GM19099 (cell line): ENCODE measurements around the gene STX2.

Source experiments
- POLR2A ChIP-seq: IDR thresholded peaks from 3 replicates; pipeline ENCODE4 v1.6.1; 2011; ENCODE audit warnings: low read depth; ENCODE audit not compliant: insufficient read length; ENCODE audit errors: extremely low read depth

The STX2 gene

GRCh38 chr12:130871286-130872178 lies 32.5 kb upstream of the STX2 start, which contains the start of gene RAN:
RAN (plus strand) TSS chr12:130872066; CDS start chr12:130872594, 528 bp downstream.
- TF ChIP-seq POLR2A = peak; percentile 90

GRCh38 chr12:130870442-130871285 lies 31.6 kb upstream of the STX2 start:
- TF ChIP-seq POLR2A = no peak

GRCh38 chr12:130868412-130868811 lies 29.4 kb upstream of the STX2 start:
- TF ChIP-seq POLR2A = no peak

GRCh38 chr12:130863298-130863697 lies 24.2 kb upstream of the STX2 start:
- no peak for TF ChIP-seq POLR2A

GRCh38 chr12:130862161-130862560 lies 23.1 kb upstream of the STX2 start:
- TF ChIP-seq POLR2A = no peak

GRCh38 chr12:130860311-130860710 lies 21.3 kb upstream of the STX2 start:
- TF ChIP-seq POLR2A = no peak

GRCh38 chr12:130859161-130859560 lies 20.1 kb upstream of the STX2 start:
- TF ChIP-seq POLR2A = no peak

- TF ChIP-seq POLR2A = no peak
Observed at GRCh38 chr12:130858084-130858483, 19.0 kb upstream of the STX2 start.

GRCh38 chr12:130856088-130856487 lies 17.0 kb upstream of the STX2 start:
- no peak for TF ChIP-seq POLR2A

GRCh38 chr12:130850418-130851021 lies 11.5 kb upstream of the STX2 start:
- TF ChIP-seq POLR2A = no peak

- TF ChIP-seq POLR2A = no peak
Observed at GRCh38 chr12:130849561-130850417, 10.7 kb upstream of the STX2 start.

- no peak for TF ChIP-seq POLR2A
Observed at GRCh38 chr12:130847112-130847511, 8.1 kb upstream of the STX2 start.

GRCh38 chr12:130846369-130846768 lies 7.3 kb upstream of the STX2 start:
- no peak for TF ChIP-seq POLR2A

GRCh38 chr12:130839770-130840404 lies 837 bp upstream of the STX2 start:
- no peak for TF ChIP-seq POLR2A
